NCI-H748 (cell line): ENCODE measurements around the gene COMMD3.
"Not testable (repeated sequence)": the region's sequence is repeated elsewhere in the genome, so short reads cannot be mapped to it uniquely, and the experiment has no call there.

Experiments used
- DNase-seq: peaks from one replicate; lab custom pipeline; 2025; ENCODE audit not compliant: unreplicated experiment; lab: John Stamatoyannopoulos, UW

COMMD3 gene

DNA sequence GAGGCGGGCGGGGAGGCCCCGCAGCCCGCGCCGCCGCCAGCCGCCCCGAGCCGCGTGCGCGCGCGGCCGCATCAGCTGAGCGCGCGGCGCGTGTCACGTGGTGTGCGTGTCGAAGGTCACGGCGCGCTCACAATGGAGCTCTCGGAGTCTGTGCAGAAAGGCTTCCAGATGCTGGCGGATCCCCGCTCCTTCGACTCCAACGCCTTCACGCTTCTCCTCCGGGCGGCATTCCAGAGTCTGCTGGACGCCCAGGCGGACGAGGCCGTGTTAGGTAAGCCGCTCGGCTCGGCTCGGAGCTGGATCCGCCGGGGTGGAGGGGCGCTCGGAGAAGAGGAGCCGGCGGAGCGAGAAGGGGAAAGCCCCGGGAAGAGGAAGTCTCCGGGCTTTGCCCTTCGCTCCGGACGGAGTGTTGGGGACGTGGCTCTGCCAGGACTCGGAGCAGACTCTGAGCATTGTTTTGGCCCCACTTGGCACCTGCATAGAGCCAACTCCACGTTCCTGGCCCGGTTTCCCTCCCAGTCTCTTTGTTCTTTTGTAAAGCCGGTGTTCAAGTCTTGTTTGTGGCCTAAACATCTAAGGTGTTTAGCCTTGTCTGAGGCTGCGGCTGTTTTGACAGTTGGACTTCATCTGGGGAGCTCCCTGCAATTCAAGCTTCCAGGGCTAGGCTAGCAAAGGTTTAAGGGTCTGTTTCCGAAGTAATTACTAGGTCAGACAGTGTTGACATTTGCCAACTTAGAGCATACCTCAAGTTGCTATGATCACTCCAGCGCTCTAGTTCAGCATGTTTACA is at the start of gene COMMD3:
TSS of gene COMMD3 (plus strand) at position 103 of the 790 bp plus-strand sequence. CDS start at position 133, 30 bp downstream.
- DNase-seq, result peak; percentile 90

- no peak for DNase-seq
Observed at GRCh38 chr10:22268503-22268902, 47.7 kb upstream of the COMMD3 start.

GRCh38 chr10:22271786-22272185 is 44.4 kb upstream of the COMMD3 start:
- DNase-seq, result no peak

GRCh38 chr10:22278441-22278782 is 37.8 kb upstream of the COMMD3 start:
- DNase-seq, result no peak

DNA sequence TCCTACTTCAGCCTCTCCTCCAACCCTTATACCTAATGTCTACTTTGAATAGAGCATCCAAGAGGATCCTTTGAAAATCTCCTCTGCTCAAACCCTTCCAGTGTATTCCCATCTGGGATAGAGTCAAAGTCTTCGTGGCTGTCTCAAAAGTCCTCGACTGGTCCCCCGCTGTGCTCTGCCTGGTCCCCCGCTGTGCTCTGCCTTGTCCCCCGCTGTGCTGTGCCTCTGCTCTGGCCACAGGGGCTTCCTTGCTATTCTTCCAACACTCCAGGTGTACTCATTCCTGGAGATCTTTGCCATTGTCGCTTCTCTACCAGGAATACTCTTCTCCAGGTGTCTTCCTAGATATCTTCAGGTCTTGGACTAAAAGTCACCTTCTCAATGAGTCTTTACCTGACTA is 36.1 kb upstream of the COMMD3 start:
- no peak for DNase-seq

DNA sequence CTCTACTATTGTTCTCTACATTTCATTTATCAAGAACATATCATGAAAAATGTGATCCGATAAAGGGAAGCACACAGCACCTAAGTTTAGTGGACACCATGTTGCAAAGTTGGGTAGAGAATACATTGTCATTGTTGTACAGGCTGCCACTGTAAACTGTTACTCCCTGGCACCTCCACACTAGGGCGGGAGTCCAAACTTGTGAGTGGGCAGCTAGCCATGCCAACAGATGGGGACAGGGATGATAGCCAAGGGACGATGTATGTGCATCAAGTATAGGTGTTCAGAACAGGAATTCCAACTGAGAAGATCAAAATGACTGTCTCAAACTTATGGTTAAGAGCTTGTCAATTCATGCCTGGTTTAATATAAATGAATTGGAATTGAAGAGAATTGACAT is 31.1 kb upstream of the COMMD3 start:
- DNase-seq, result no peak

GRCh38 chr10:22293747-22294404 is 22.3 kb upstream of the COMMD3 start:
- DNase-seq, result no peak

- peak; percentile 46 for DNase-seq
Observed at GRCh38 chr10:22294694-22295093, 21.5 kb upstream of the COMMD3 start.

DNA sequence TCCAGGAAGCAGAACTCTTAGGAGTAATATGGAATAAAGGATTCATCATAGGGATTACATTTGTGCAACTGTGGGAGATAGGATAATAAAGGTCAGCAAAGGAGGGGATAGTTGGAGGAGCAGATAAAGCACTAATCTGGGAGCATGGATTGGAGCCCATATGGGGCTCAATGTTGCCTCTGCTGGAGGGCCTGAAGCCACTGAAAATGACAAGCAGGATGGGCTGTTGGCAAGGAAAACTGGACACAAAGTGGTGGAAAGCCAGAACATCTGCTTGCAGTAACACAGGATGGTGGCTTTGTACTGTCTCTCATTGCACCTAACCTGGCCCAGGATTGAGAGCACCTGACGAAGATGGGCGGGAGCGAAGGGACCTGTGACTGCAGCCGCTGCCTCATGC is 15.0 kb upstream of the COMMD3 start:
- no peak for DNase-seq

DNA sequence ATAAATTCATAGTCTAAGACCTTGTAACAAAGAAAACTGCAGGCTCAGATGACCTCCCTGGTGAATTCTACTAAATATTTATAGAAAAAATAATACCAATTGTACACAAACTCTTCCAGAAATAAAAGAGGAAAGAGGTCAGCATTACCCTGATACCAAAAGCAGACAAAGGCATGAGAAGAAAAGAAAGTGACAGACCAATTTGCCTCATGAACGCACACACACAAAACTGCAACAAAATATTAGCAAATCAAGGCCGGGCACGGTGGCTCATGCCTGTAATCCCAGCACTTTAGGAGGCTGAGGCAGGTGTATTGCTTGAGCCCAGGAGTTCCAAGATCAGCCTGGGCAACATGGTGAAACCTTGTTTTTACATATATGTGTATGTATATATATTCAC is 12.7 kb upstream of the COMMD3 start:
- DNase-seq, result no peak

DNA sequence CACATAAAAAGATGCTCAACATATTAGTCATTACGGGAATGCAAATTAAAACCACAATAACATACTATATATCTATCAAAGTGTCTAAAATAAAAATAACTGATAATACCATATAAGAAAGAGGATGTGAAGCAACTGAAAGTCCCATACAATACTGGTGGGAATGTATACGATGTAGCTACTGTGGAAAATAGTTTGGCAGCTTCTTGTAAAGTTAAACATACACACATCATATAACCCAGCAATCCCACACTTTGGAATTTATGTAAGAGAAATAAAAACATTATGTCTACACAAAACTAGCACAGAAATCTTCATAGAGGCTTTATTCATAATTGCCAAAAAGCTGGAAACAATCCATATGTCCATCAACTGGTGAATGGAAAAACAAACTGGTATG is 10.5 kb upstream of the COMMD3 start:
- DNase-seq, result no peak

GRCh38 chr10:22308390-22308789 is 7.8 kb upstream of the COMMD3 start:
- no peak for DNase-seq

GRCh38 chr10:22309180-22310000 is 6.8 kb upstream of the COMMD3 start:
- no peak for DNase-seq

- DNase-seq, result not testable (repeated sequence)
Observed at GRCh38 chr10:22310012-22310411, 6.2 kb upstream of the COMMD3 start.

DNA sequence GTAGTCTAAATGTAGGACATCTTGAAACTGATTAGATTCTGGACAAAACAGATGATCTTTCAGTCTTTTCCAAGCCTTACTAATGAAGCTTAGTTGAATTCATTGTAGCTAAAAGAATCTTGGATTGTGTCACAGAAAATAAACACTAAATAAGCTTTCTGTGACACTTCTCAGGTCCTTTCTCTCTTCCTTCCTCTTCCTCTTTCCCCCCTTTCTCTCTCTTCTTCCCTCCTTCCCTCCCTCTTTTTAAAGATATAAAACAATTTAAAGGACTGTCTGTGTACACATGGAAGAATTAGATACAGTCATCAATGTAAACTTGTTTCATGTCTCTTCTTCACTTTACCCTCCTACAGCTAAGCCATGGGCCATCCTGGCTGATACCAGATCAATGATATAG is 5.3 kb upstream of the COMMD3 start:
- no peak for DNase-seq

DNA sequence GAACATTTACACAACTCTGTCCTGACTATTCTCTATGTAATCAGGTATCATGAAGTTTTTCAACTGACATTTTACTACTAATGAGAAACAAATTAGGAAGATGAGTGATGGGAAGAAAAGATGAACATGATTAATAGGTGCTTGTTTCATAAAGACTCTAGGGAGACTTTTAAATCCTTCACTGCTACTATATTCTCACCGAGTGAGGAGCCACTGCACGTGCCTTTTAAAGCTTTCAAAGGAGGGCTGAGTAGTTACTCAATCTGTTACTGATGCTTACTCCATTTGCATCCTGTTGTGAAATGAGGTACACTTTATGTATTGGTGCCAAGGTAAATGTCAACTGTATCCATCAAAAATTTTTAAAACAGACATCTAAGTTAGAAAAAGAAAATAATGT is 1.3 kb upstream of the COMMD3 start:
- no peak for DNase-seq

- DNase-seq, result peak; percentile 52
Observed at GRCh38 chr10:22315455-22316285, 518 bp upstream of the COMMD3 start.

DNA sequence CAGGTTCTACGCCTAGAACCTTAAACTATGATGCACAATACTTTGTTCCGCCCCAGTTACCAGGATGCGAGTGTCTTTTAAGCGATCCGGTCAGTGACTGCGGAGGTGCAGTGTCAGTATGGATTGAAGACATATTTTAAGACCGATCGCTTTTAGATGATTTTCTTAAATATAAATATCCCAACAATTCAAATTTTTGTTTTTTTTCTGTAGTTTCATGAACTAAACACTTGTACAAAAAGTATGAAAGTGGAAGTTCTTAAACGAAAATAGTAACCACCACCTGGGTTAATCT is 835 bp downstream of the COMMD3 start:
- DNase-seq, result peak; percentile 61

GRCh38 chr10:22317771-22318565 is 1.8 kb downstream of the COMMD3 start:
- DNase-seq, result no peak

- DNase-seq, result no peak
Observed at GRCh38 chr10:22318772-22319171, 2.6 kb downstream of the COMMD3 start.
